H1 (cell line): ENCODE measurements around the gene GALC. TPM values are rescaled to one million over a fixed set of nuclear protein-coding genes. Genes with fewer than 3 reads are reported as not detected.

ENCODE experiments used
- CTBP2 ChIP-seq: IDR thresholded peaks from 2 replicates; pipeline ENCODE4 v1.7.0; 2011; ENCODE audit warnings: borderline replicate concordance, mild to moderate bottlenecking, moderate library complexity, mixed read lengths, low read length; ENCODE audit not compliant: insufficient read depth, insufficient read length
- SIN3A ChIP-seq, 2 experiments: IDR thresholded peaks in 1 of 2; conservative IDR thresholded peaks in 1 of 2; 2 replicates each; pipeline ENCODE4 v1.6.1; 2011 to 2012; ENCODE audit warnings: low read length in 2 of 2, improper control_type of control experiment in 1 of 2, low read depth in 1 of 2, mild to moderate bottlenecking in 1 of 2
- polyA plus RNA-seq, 7 experiments: library from polyadenylated mRNA; depleted of rRNA in 3 of 7; stranded (reverse) in 5 of 7; unstranded in 2 of 7; fragments of >200 nt in 5 of 7; fragments of 200-250 nt in 2 of 7; gene quantifications; 1 replicate in 5 of 7; 2 replicates in 1 of 7; 4 replicates in 1 of 7; pipeline versions ENCODE4 v1.2.1 to v1.2.3, GENCODE V29; 2011 to 2013; ENCODE audit warnings: missing spikeins in 2 of 7, mixed read lengths in 2 of 7
- total RNA-seq: library from RNA; stranded (reverse); fragmentation: NEBNext Ultra II Directional; extraction: Animal tissue kit (Norgen Biotek cat#: 25700); gene quantifications from 2 replicates; pipeline ENCODE4 v1.2.1, GENCODE V29; 2021

The GALC gene
- total and polyA plus RNA-seq, 2 of the 8 experiments (the other 6 are each of a cell fraction or from before 2014, with no cell fraction given): 6.1 to 12.3 TPM

DNA sequence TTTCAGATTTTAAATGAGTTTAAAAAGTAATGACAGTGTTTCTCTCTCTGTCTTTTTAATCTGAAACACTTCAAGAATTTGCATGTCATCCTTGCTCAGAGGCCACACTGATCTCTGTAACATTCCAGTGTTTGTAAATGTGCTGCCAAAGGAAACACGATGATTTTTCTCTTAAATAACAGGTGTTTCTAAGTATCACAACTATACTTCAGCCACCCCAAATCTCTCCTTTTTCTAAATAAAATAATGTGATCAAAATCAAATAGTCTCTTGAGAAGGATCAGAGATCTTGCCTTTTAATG lies 3.3 kb upstream of the GALC start (continued):
- TF ChIP-seq CTBP2: no peak
- no peak for TF ChIP-seq SIN3A (conservative IDR thresholded peaks at IDR 0.05 in 1 of 2, IDR thresholded peaks at IDR 0.05 in 1 of 2; ENCODE audit: low read depth in 1 of 2, low read length in 2 of 2)
